ENCODE results near the gene RFXANK. TPM values are rescaled to one million over a fixed set of nuclear protein-coding genes. Genes with fewer than 3 reads are reported as not detected.

The RFXANK gene
- total and polyA plus RNA-seq, 9 of the 15 experiments (the other 6 are each of a cell fraction or from before 2014, with no cell fraction given), result 68.6 to 181 (median 150) TPM

- TF ChIP-seq SRSF1 (IDR thresholded peaks at IDR 0.05; ENCODE audit: low read depth, low read length), result no peak
- peak; percentile 86 for TF ChIP-seq RBM22 (IDR thresholded peaks at IDR 0.05; ENCODE audit: low read depth, low read length, poor library complexity, severe bottlenecking)
- peak; percentile 56 for TF ChIP-seq HBP1 (CRISPR knock-in tag; IDR thresholded peaks at IDR 0.05)
- no peak for TF ChIP-seq ZNF175 (CRISPR knock-in tag; IDR thresholded peaks at IDR 0.05; ENCODE audit: low read depth)
- no peak for TF ChIP-seq FOXA1 (IDR thresholded peaks at IDR 0.05; ENCODE audit: borderline replicate concordance)
- no peak for TF ChIP-seq PRPF4 (IDR thresholded peaks at IDR 0.05; ENCODE audit: insufficient read depth, low read depth, low read length, poor library complexity, severe bottlenecking)
- TF ChIP-seq ZNF263 (CRISPR knock-in tag; IDR thresholded peaks at IDR 0.05; ENCODE audit: borderline replicate concordance), result no peak
- peak; percentile 69 for TF ChIP-seq BHLHE40 (IDR thresholded peaks at IDR 0.05; ENCODE audit: low read length)
- TF ChIP-seq ATF7 (IDR thresholded peaks at IDR 0.05), result peak; percentile 41; the same call in 1 of the 2 replicates
- no peak for TF ChIP-seq THRAP3 (IDR thresholded peaks at IDR 0.05; ENCODE audit: borderline replicate concordance)
- no peak for TF ChIP-seq STAT6 (CRISPR knock-in tag; IDR thresholded peaks at IDR 0.05)
- no peak for TF ChIP-seq KLF13 (tag; IDR thresholded peaks at IDR 0.05; ENCODE audit: borderline replicate concordance, low read depth)
- no peak for TF ChIP-seq KLF1 (tag; IDR thresholded peaks at IDR 0.05)
- TF ChIP-seq ZNF23 (CRISPR knock-in tag; IDR thresholded peaks at IDR 0.05), result no peak
- peak; percentile 24 to 50; a peak in 1 of 4 replicates for TF ChIP-seq MAZ (CRISPR knock-in tag; conservative IDR thresholded peaks at IDR 0.05 in 1 of 2, IDR thresholded peaks at IDR 0.05 in 1 of 2)
- no peak for TF ChIP-seq HDAC3 (IDR thresholded peaks at IDR 0.05; ENCODE audit: borderline replicate concordance, partially characterized antibody)
- no peak for TF ChIP-seq ZNF280B (CRISPR knock-in tag; IDR thresholded peaks at IDR 0.05)
- TF ChIP-seq RFX1 (IDR thresholded peaks at IDR 0.05), result no peak
- no peak for TF ChIP-seq YBX1 (IDR thresholded peaks at IDR 0.05)
- TF ChIP-seq ZBTB34 (CRISPR knock-in tag; IDR thresholded peaks at IDR 0.05), result no peak
- no peak for TF ChIP-seq ZSCAN29 (IDR thresholded peaks at IDR 0.05)
- TF ChIP-seq PHB (CRISPR knock-in tag; IDR thresholded peaks at IDR 0.05), result no peak
These were observed 21.8 kb upstream of the RFXANK start, which contains the start of gene MEF2B (continued) for GRCh38 chr19:19170053-19170872.

Measured in K562 (cell line).